Breast epithelium (tissue), 3 donors: ENCODE data around the gene ETNPPL.

Experiments used
- POLR2A ChIP-seq: fragments of 450-650 bp; IDR thresholded peaks from one replicate; pipeline ENCODE4 v1.6.1; 2016; ENCODE audit warnings: antibody characterized with exemption, mild to moderate bottlenecking, moderate library complexity
- POLR2AphosphoS5 ChIP-seq, 3 donors: sonication (generic); formaldehyde crosslinking; IDR thresholded peaks; one replicate each; pipeline ENCODE4 v1.6.1; 2017; ENCODE audit warnings: antibody characterized with exemption in 3 of 3
- TF ChIP-seq, protein P1 (sequence below), 3 donors: fragments of 450-650 bp; IDR thresholded peaks; one replicate each; pipeline ENCODE4 v1.5.1; 2016 to 2017; ENCODE audit warnings: antibody characterized with exemption in 3 of 3, mild to moderate bottlenecking in 3 of 3, moderate library complexity in 3 of 3

DNA sequence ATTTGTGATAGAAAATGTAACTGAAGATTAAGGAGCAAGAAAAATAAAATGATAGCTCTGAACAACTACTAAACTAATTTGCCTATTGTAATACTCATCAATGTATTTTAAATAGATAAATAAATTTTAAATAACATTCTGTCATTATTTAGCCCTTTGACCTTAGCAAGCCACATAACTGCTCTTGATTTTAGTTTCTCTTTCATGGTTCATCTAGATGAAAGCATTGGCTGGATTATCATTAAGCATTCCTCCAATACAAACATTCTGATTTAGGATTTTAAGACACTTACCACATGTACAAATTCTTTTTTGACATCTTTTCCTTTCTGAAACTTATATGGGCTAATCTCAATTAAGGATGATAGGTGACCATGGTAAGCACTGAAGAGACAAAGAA is 8.5 kb downstream of the ETNPPL start:
- TF ChIP-seq, protein P1, sequence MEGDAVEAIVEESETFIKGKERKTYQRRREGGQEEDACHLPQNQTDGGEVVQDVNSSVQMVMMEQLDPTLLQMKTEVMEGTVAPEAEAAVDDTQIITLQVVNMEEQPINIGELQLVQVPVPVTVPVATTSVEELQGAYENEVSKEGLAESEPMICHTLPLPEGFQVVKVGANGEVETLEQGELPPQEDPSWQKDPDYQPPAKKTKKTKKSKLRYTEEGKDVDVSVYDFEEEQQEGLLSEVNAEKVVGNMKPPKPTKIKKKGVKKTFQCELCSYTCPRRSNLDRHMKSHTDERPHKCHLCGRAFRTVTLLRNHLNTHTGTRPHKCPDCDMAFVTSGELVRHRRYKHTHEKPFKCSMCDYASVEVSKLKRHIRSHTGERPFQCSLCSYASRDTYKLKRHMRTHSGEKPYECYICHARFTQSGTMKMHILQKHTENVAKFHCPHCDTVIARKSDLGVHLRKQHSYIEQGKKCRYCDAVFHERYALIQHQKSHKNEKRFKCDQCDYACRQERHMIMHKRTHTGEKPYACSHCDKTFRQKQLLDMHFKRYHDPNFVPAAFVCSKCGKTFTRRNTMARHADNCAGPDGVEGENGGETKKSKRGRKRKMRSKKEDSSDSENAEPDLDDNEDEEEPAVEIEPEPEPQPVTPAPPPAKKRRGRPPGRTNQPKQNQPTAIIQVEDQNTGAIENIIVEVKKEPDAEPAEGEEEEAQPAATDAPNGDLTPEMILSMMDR (IDR thresholded peaks at IDR 0.05), result no peak
- no peak for TF ChIP-seq POLR2A
- TF ChIP-seq POLR2AphosphoS5 (IDR thresholded peaks at IDR 0.05), result no peak
